ENCODE results near the gene TCF15.

DNA sequence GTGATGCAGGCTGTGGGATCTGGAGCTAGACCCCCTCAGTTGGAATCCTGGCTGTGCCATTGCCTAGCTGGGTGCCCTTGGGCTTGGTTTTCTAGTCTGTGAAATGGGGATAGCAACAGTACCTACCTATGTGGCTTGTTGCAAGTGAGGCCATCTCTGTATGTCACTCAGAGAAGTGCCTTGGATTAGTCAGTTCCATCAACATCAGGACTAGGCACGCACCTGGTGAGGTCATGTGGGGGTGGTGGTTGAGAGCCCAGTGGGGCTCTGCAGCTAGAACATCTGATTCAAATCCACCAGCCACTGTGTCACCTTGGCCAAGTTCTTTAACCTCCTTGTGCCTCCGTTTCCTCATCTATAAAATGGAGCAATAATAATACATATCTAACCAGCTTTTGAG lies 12.5 kb downstream of the TCF15 start:
- TF ChIP-seq POLR2AphosphoS5 (IDR thresholded peaks at IDR 0.05; ENCODE audit: low read depth, low read length) = no peak
- TF ChIP-seq FOXP2 (optimal IDR thresholded peaks at IDR 0.05; ENCODE audit: borderline replicate concordance, extremely low read depth, extremely low read length, insufficient read depth) = no peak
- TF ChIP-seq TAF1 (IDR thresholded peaks at IDR 0.05; ENCODE audit: borderline replicate concordance, insufficient read depth, low read length) = no peak

Data from PFSK-1 (cell line).